Stimulated activated CD4-positive, alpha-beta T cell treated with anti-CD3 and anti-CD28 coated beads, Interleukin-4, amount 100 ng/mL, for 4 hours (primary cell): ENCODE measurements around the gene BCORL1.
A peak's percentile ranks its signal among the peaks of the same experiment; 100 is the strongest.

Experiments used
- DNase-seq, 2 experiments: peaks; one replicate each; pipeline ENCODE4 v3.0.0-alpha.2; 2020

Gene BCORL1

DNA sequence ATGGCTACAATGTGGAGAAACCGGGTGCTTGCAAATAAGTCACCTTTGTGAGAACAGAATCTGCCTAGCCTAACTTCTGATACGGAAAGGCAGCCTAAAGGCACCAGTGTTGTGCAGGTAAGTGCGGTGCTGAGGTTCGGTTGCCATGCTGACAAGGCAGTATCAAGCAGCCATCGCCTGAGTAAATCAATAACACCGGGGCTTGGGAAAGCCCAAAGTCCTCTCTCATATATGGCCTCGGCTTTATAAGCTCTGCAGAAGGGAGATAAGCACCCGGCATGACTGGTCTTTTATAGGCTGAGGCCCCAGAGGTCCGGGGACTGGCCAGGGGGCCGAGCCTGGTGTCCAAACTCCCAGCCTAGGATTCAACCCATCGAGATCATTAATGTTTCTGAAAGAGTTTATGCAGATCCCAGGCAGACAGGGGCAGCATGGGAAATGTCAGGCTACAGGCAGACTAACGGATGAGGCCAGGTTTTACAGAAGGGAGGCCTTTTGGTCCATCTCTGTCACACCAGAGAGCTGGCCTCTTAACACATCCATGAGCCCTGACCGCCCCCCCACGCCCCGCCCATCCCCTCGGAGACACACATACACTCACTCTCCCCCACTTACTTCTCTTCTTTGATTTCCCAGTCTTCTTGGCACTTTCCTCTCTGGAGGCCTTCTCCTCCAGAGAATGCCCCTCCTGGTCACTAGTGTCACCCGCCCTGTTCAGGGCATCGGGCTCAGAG, 89.3 kb downstream of the BCORL1 start:
- DNase-seq: no peak

DNA sequence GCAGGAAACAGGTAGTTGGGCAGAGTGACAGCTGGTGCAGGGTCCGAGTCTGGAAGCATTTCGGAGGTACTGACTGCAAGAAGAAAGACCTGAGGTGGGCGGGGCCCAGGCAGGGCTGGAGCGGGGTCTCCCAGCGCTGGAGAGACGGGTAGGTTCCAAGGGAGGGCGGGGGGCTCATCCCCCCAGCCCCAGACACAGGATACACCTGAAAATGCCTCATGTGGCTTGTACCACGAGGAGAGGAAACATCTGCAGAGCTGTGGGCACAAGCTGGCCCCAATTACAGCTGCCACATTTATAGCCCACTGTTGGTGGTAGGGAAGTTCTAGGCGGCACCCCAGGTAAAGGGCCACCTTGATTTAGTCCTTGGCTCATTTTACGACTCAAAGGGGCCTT, 89.9 kb downstream of the BCORL1 start:
- no peak for DNase-seq

DNA sequence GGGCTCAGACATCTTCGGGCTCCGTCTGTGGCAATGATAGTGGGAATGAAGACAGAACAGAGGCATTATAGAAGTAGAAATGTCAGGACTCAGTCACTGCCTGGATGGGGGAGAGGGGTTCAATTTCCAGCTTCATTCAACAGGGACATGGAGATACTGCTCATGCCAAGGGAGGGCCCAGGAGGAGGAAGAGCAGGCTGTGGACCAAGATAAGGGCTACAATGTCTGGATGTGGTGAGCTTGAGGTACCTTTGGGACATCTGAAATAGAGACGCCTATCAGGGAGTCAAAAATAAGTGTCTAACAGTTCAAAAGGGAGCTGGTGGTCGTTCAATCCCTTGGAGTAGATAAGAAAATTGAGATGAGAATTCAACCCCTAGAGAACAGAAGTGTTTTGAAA, 93.3 kb downstream of the BCORL1 start:
- DNase-seq: no peak

DNA sequence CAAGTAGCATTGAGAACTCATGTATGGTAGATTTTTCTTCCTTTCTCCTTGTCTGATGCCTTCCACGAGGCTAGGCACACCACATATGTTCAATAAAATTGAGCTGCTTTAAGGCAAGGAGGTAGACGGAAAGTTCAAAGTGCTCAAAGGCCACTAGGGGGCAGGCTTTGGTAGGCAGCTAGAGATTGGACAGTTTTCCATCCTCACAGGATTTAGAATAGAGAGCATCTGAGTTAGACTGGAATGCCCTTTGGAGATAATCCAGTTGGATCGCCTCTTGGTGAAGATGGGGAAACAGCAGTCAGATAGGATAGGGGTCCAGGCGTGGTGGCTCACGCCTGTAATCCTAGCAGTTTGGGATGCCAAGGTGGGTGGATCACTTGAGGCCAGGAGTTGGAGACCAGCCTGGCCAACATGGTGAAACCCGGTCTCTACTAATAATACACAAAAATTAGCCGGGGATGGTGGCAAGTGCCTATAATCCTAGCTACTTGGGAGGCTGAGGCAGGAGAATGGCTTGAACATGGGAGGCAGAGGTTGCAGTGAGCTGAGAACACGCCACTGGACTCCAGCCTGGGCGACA, 97.5 kb downstream of the BCORL1 start:
- peak; percentile 34 to 42 for DNase-seq

DNA sequence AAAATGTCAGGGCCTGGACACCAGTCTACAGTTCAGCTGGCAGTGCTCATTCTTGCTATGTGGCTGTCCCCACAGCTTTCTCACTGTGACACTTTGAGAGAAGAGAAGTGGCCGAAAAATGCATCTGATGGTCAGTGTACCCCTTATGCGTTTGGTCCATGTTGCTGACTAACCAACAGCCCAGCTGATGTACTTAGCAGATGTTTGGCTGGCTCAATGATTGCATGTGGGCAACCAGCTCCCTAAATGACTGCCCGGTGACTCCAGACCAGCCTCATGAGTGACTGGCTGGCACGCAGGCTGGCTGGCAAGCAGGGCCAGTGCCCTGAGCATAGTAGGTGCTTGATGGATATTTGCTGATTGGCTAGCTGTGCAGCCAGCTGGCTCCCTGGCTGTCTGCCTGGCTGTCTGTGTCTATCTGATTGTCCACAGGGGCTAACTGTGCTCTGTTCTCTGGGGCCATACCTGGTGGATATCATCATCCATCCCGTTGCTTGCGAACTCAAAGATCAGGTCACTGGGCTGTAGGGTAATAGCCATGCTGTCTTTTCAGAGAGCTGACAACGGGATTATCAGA, 98.4 kb downstream of the BCORL1 start:
- no peak for DNase-seq

DNA sequence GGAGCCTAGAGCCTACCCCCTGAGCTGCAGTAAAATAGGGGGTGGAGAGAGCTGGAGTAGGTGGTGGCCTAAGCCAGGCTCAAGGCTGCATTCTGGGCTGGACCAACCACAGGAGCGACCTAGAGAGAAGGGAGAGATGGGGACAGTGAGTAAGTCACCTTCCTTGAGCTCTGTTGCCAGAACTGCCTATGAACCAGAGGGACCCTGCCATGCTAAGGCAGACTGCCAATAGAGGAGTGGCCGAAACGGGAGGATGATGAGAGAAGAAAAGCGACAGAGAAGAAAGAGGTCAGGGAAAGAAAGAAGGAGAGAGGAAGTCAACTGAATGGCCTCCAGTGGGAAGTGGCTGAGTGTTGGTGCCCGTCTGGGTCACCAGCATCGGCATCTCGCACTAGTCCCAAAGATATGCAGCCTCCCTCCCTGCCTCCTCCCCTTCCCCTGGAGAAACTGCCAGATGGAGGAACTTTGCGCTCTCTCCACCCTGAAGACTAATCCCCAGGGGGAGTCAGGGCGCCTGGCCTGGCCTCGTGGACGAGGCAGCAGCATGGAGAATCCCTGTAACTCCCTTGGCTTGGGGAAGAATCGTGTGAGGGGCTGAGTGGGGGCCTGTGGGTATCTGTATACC, 99.1 kb downstream of the BCORL1 start:
- no peak for DNase-seq

DNA sequence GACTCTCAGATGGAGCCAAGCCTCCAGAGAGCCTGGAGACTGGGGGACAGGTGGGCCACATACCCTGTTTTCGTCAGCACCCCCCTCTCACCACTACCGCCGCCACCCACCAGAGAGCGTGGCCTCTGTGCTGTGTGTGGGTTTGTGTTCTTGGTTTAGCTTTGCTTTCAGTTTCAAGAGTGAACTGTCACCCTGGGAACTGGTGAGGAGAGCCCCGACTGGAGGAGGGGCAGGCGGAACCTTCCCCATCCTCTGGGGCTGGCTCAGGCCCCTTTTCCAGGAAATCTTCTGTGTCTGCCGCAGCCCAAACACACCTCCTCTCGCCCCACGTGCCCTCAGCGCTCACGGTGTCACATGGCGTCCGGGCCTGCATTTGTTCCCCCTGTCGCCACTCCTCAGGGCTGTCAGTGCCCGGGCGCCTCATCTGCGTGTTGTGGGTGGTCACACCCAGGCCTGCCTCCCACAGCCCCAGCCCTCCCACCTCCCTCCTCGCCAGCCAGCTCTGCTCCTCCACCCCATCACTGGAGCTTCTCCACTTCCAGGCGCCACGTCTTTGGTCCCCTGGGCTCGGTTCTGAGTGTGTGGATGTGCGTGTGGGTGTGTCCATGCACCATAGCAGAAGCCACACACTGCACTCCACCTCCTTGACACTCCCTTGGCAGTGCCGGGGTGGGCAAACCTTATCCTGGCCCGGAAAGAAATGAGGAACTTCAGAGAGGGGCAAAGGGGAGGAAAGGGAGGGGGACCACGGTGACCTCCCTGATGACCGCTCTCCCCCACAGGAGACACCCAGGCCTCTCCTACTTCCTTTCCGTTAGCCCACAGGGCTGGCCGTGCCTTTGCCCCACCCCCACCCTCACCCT, 100.0 kb downstream of the BCORL1 start:
- peak; percentile 59 to 81 for DNase-seq

DNA sequence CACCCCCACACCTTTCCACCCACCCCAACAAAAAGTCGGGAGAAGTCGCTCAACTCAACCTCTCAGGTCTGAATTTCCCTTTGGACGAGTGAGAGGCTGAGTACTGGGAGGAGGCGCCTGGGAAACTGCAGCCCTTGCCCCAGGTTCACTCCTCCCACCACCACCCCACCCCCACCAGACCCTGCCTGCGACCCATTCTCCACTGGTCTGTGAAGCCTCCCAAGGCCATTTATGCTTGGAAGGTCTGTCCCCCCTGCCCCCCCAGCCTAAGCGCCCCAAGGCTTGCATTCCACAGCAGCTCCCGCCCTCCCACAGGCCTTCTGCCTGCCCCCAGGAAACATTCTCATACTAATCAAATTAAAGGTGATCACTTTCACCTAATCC, 100.7 kb downstream of the BCORL1 start:
- no peak for DNase-seq

DNA sequence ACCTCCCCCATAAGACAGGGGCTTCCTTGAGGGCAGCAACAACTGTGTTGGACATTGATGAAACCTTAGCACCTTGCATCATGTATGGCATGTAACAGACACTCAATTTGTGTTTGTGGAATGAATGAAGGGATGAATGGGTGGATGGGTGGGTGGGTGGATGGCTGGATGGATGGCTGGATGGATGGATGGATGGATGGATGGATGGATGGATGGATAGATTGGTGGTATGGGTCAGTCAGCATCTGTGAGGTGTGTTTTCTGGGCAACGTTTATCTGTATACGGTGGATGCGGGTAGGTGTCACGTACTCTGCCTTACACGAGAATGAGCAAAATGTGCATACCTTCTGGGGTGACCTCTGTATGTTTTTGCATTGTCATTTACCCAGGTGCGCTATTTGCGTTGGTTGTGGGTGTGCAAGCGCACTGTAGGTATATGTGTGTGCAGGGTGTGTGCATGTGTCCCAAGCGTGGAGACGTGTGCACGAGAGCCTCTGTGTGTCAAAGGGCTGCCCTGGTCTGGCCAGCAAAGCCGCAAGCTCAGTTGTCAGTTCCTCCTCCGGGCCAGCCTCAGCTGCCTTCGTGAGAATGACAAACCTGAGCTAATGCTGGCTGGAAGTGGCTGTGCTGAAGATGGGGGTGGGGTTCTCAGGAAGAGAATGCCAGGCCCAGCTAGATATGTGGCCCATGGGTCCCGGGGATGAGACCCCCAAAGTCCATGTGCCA, 101.4 kb downstream of the BCORL1 start:
- DNase-seq: no peak

DNA sequence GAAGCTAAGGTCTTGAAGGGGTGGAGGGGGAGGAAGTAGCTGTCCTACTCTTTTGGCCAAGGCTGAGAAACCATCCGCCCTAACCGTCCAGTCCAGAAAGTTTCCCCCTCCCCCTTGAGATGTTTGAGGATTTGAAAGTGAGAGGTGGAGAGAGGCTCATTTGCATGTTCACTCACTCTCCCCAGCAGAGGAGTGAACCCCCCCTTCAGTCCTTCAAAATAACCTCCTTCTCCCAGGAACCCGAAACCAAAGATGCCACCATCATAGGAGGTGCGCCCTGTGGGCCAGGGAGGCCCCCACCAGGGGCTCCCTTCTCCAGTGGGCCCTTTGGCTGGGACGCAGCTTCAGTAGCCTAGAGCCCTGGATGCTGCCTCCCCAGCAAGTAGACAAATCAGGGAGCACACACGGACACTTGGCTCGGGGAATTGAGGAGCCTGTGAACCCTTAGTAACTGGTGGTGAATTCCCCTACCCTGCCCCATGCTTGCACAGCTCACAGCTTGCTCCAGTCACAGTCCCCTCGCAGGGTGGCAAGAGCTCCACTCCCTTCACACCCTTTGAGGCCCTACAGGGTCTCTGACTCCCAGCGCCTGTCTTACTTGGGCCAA, 102.3 kb downstream of the BCORL1 start:
- DNase-seq: no peak

DNA sequence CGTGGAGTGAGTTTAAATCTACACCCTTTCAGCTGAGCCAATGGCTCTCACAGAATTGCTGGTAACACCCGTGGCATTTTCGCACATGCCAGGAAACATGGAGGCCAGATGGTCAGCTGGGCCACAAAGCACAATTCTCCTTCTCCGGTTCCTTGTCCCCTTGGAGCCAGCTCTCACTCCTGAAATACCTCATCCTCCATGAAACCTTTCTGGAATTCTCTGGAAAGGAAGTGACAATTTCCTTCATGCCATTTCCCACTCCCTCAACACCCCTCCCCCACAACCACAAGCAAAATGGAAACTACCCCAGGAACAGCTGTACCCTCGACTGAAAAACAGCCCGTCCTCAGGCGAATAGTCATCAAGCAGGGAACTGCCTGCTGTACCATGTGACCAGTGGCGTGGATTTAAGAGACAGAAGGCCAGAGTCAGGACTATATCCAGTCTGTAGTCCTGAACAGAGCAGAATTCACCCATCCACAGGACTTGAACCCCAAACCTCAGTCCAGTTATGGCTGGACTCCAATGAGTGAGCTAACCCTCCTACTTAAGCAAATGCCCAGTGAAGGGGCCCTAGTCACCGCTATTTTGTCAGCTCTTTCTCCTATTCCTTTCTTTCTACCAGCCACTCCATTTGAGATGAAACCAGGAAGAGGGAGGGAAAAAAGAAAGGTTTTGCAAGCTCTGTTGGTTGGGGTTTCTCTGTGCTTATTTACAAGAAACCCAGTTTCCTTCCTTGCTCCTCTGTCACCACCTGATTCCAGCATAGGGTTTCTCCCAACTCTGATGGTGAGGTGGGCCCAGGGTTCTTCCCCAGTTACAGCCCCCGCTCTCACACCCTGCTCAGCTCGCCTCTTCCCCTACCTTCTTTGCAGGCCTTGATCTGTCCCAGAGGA, 103.4 kb downstream of the BCORL1 start:
- no peak for DNase-seq

DNA sequence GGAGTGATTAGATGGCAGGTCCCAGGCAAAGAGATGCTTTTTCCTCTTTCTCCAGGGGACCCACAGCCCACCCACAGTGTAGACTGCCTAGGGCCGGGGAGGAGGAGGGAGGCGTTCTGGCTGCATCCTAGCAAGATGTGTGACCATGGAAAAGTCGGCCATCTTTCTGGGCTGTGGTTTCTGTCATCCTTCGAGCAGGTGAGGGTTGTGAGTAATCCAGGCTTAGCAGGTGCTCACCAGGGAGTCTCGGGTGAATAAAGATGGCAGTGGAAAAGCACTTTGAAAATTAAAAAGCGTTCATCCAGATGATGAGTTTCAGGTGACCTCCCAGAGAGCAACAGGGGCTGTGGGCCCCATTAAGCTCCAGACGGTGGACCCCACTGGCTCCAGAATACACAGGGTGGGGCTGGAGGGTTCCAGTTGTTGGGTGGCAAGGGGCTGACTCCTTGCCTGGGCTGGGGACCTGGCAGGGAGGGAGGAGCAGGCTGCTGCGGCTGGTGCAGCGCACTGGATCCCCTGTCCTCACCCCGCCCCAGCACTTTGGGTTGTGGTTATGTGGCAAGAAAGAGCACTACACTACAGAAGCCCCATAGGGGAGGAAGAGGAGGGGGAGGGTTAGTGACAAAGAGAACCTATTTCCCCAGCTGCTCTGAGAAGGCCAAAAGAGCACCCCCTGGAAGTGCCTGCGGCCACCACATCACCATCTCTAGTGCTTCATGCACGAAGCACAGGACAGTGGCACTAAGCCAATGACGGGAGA, 104.2 kb downstream of the BCORL1 start:
- DNase-seq: peak; percentile 39 to 58

DNA sequence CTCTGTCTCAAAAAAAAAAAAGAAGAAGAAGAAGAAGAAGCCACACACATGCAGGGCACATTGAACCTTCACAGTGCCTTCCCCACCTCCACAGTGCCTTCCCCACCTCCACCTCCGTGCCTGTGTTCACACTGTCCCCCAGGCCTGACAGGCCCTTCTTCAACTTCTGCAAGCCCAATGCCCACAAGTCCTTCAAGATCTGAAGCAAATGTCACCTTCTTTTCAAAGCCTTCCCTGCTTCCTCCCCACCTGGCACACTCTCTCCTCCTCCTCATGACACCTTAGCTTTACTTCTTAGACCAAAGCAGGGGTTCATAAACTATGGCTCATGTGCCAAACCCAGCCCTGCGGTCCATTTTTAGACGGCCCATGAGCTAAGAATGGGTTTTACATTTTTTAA, 107.9 kb downstream of the BCORL1 start:
- DNase-seq: no peak

DNA sequence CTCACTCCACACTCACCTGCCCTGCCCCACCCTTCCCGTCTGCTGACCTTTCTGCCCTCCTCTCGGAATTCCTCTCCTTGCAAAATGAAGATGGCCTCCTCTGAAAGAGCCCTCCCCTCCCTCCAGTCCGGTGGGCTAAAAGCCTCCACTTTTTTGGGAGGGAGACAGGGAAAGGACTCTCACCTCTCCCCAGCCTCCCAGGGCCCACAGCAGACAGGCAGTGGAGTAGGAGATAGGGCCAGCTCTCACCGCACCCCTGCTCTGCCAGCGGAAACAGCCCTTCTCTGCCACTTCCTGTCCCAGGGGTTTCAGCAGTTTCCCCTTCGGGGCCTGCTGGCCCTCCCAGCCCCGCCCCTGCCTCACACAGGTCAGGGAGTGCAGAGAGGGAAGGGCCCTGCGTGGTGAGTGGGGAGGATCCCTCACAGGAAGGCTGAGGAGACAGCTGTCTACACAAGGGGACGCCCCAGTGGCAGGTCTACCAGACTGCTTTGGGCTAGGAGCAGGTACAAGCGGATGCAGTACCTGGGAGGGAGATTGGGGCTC, 109.6 kb downstream of the BCORL1 start:
- peak; percentile 60 to 76 for DNase-seq

DNA sequence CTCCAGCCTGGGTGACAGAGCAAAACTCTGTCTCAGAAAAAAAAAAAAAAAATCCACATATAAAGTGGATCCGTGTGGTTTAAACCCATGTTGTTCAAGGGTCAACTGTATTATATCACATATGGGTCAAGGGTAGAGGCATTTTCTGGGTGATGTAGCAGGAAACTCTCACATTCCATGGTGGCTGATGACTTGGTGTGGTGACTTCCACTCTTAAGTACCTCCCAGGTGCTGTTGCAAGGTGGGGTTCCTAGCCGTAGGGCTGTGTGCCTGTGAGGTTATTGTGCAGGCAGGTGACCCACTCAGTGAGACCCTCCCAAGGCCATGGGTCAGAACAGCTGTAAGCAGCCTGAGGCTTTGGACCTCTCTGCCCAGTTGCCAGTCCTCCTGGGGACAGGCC, 110.8 kb downstream of the BCORL1 start:
- DNase-seq: no peak

DNA sequence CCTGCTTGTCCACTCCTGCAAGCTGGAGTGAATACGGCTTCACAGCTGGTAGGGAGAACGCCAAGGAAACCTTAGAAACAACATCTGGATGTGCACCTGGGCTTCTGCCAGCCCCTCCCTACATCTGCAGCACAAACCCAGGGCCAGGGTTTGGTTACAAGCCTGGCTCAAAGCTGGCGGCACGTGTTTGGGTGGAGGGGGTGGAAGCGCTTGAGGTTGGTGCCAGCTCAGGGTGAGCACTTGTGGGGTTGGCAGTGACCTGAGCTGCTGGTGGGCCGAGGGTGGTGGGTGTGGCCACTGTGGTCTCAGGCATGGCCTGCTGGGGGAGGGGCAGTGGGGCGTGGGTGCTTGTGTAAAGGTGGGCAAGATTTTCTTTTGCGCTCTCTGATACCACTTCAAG, 112.3 kb downstream of the BCORL1 start:
- no peak for DNase-seq

DNA sequence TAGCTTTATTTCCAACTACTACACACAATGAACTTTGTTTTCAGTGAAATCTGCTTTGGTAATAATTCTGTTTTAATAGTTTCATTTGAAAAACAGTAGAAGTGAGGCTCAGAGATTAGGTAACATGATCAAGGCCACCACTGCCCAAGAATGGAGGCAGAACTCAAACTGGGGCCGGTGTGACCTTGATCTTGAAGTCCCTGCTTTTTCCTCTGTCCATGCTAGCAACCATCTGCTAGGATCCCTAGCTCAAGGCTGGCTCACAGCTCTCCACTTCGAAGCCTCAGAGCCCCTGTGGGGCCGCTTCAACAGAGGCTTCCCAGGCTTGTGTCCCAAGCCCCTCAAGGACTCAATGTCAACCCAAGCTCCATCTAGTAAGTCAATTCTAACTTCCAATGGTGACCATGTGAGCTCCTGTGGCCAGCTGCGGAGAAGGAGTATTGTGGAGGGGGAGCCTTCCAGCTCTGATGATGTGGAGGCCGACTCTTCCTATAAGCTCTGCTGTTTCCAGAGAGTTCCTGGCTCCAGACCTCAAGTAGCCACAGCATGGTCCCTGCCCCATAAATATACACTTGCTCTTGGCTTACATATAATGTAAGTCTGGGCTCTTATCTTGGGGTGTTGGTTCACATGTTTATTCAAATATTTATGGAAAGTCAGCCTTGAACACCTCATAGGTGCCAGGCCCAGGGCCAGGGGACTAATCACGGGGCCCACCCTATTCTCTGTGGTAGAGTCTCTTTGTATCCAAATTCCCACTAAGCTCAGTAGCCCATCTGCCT, 113.0 kb downstream of the BCORL1 start:
- no peak for DNase-seq

DNA sequence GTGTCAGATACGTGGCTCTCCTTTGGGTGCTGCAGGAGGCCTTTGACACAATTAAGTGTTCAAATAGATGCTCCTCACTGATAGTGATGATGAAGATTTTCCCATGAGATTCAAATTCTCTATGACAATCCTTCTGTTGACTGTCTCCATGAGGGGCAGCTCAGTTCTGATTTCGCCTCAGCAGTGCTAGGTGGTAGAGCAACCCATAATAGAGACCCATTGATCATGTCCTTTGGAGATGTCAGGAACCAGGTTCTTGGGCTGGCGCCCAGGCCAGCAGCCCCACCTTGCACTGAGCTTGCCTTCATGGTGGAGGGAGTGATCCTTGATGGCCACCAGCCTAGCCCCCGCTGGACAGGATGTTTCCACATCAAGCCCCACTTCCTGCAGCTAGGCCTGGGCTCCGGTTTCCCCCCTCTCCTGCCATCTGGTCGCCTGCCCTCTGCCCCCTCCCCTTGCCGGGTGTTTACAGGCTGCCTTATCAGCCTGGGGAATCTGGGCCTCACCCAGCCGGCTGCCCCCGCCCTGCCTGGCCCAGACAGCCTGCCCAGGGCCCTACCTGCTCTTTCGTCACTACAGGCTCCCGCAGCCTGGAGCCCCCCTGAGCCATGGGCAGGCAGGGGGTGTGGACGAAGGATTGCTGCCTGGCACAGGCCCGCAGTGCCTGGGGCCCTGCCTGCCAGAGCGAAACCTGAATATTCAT, 115.2 kb downstream of the BCORL1 start:
- DNase-seq: no peak
